Lower lobe of right lung (tissue), 2 donors: ENCODE measurements around the gene EEF1AKMT1. TPM values are rescaled to one million over a fixed set of nuclear protein-coding genes. Genes with fewer than 3 reads are reported as not detected.

Source experiments
- ATAC-seq, 2 donors: fragments of 200-7000 bp; cut with Tn5 transposase; one replicate each; pipeline ENCODE4 v1.9.1; 2020 to 2022; ENCODE audit warnings: mild to moderate bottlenecking in 2 of 2, moderate library complexity in 2 of 2
- DNase-seq: peaks from one replicate; pipeline ENCODE4 v3.0.0-alpha.2; 2020
- H3K27ac ChIP-seq: fragments of 200-600 bp; one replicate; pipeline ENCODE4 v1.8.0; 2022
- H3K27me3 ChIP-seq: fragments of 200-600 bp; one replicate; pipeline ENCODE4 v1.8.0; 2022; ENCODE audit warnings: low read depth
- H3K36me3 ChIP-seq: fragments of 200-600 bp; one replicate; pipeline ENCODE4 v1.8.0; 2022; ENCODE audit warnings: mild to moderate bottlenecking
- H3K4me1 ChIP-seq: fragments of 200-600 bp; one replicate; pipeline ENCODE4 v1.8.0; 2022
- H3K4me3 ChIP-seq: fragments of 200-600 bp; one replicate; pipeline ENCODE4 v1.8.0; 2022; ENCODE audit warnings: mild to moderate bottlenecking
- H3K9me3 ChIP-seq: fragments of 200-600 bp; one replicate; pipeline ENCODE4 v1.8.0; 2022
- CTCF ChIP-seq: fragments of 200-600 bp; IDR thresholded peaks from one replicate; pipeline ENCODE4 v1.8.0; 2022; ENCODE audit warnings: antibody characterized with exemption, mild to moderate bottlenecking
- intact Hi-C: fragments of 100-400 bp; cut with DNase I; formaldehyde crosslinking; loops from one replicate; pipeline ENCODE4 v1.11.0; 2022
- long read RNA-seq: library from polyadenylated mRNA; unstranded; transcript quantifications from one replicate; pipeline ENCODE4 v2.0.0, GENCODE V29; 2021
- total RNA-seq: library from RNA; stranded (reverse); fragmentation: NEBNext Ultra II Directional; extraction: Animal tissue kit (Norgen Biotek cat#: 25700); gene quantifications from one replicate; pipeline ENCODE4 v1.2.1, GENCODE V29; 2021
- donor health status: DM: no; HTN: yes; CAD: no; lungs with severe emphysema.

EEF1AKMT1 gene
- 8.7 TPM for total RNA-seq
- long read RNA-seq, transcript EEF1AKMT1-202 (5 exons, 1,042 nt): major isoform, 11 of 24 reads
- long read RNA-seq, partial matches to known transcripts: 5 of 24 reads
- long read RNA-seq, other reads (novel, unspliced or antisense): 8 of 24 reads

- peak within 1 kb of the TSS; percentile 83 for H3K4me3 ChIP-seq
- H3K4me1 ChIP-seq: peaks cover 9% of the 10 kb centered on the region
- peak; percentile 99 for ATAC-seq
- peak; percentile 96 for DNase-seq
- no peaks in the 10 kb centered on the region for H3K9me3 ChIP-seq
- intact Hi-C loops: no loop called here
- H3K36me3 ChIP-seq: no peaks in the 10 kb centered on the region
- TF ChIP-seq CTCF: no peak
- no peaks in the 10 kb centered on the region for H3K27me3 ChIP-seq
- peak within 1 kb of the TSS; percentile 94 for H3K27ac ChIP-seq
Observed at GRCh38 chr13:20773194-20774080, at the start of gene EEF1AKMT1. TSS of gene EEF1AKMT1 (minus strand) at chr13:20773961. CDS start at chr13:20757598, 16,363 bp downstream.

GRCh38 chr13:20823071-20823470, 49.3 kb upstream of the EEF1AKMT1 start:
- no peak for TF ChIP-seq CTCF
- H3K4me3 ChIP-seq: no peak overlapping the region
- peaks cover 13% of the 10 kb centered on the region for H3K4me1 ChIP-seq
- DNase-seq (no peak), ATAC-seq (no peak)
- no peaks in the 10 kb centered on the region for H3K27me3 ChIP-seq
- intact Hi-C loops: no loop called here
- H3K9me3 ChIP-seq: no peaks in the 10 kb centered on the region
- H3K27ac ChIP-seq: no peak overlapping the region
- peaks cover 1% of the 10 kb centered on the region for H3K36me3 ChIP-seq

GRCh38 chr13:20822406-20822805, 48.6 kb upstream of the EEF1AKMT1 start:
- Histone ChIP-seq H3K27me3 (no peaks in the 10 kb centered on the region), H3K27ac (no peak overlapping the region), H3K4me1 (peaks cover 13% of the 10 kb centered on the region), H3K36me3 (peaks cover 6% of the 10 kb centered on the region), H3K4me3 (no peak overlapping the region), H3K9me3 (no peaks in the 10 kb centered on the region)
- no peak for DNase-seq
- intact Hi-C loops: no loop called here
- no peak for TF ChIP-seq CTCF
- no peak for ATAC-seq

- Histone ChIP-seq H3K27me3 (no peaks in the 10 kb centered on the region), H3K4me3 (no peak overlapping the region), H3K4me1 (peaks cover 7% of the 10 kb centered on the region), H3K36me3 (peaks cover 6% of the 10 kb centered on the region), H3K9me3 (no peaks in the 10 kb centered on the region), H3K27ac (no peak overlapping the region)
- no peak for ATAC-seq
- TF ChIP-seq CTCF: no peak
- intact Hi-C loops: no loop called here
- no peak for DNase-seq
Observed at GRCh38 chr13:20819715-20820114, 46.0 kb upstream of the EEF1AKMT1 start.

GRCh38 chr13:20815464-20815863, 41.7 kb upstream of the EEF1AKMT1 start:
- Histone ChIP-seq H3K4me1 (peaks cover 25% of the 10 kb centered on the region), H3K27ac (peak overlapping the region; percentile 59), H3K9me3 (no peaks in the 10 kb centered on the region), H3K4me3 (no peak overlapping the region), H3K36me3 (peaks cover 6% of the 10 kb centered on the region), H3K27me3 (no peaks in the 10 kb centered on the region)
- no peak for TF ChIP-seq CTCF
- ATAC-seq: no peak
- intact Hi-C loops: no loop called here
- no peak for DNase-seq
